Retinal pigment epithelial cell (primary cell): ENCODE measurements around the gene HARBI1.
A peak's percentile ranks its signal among the peaks of the same experiment; 100 is the strongest.

ENCODE experiments used
- DNase-seq: peaks from one replicate; pipeline ENCODE4 v3.0.0-alpha.2; 2010; ENCODE audit warnings: low read depth
- H3K4me3 ChIP-seq: 2 replicates; pipeline ENCODE4 v1.5.1; 2011; ENCODE audit warnings: mild to moderate bottlenecking, low read length, control low read depth, moderate library complexity
- TF ChIP-seq, protein P1 (sequence below): conservative IDR thresholded peaks from 2 replicates; pipeline ENCODE4 v1.5.1; 2011; ENCODE audit warnings: low read depth, low read length, control low read depth, inconsistent platforms

The HARBI1 gene, protein sequence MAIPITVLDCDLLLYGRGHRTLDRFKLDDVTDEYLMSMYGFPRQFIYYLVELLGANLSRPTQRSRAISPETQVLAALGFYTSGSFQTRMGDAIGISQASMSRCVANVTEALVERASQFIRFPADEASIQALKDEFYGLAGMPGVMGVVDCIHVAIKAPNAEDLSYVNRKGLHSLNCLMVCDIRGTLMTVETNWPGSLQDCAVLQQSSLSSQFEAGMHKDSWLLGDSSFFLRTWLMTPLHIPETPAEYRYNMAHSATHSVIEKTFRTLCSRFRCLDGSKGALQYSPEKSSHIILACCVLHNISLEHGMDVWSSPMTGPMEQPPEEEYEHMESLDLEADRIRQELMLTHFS

DNA sequence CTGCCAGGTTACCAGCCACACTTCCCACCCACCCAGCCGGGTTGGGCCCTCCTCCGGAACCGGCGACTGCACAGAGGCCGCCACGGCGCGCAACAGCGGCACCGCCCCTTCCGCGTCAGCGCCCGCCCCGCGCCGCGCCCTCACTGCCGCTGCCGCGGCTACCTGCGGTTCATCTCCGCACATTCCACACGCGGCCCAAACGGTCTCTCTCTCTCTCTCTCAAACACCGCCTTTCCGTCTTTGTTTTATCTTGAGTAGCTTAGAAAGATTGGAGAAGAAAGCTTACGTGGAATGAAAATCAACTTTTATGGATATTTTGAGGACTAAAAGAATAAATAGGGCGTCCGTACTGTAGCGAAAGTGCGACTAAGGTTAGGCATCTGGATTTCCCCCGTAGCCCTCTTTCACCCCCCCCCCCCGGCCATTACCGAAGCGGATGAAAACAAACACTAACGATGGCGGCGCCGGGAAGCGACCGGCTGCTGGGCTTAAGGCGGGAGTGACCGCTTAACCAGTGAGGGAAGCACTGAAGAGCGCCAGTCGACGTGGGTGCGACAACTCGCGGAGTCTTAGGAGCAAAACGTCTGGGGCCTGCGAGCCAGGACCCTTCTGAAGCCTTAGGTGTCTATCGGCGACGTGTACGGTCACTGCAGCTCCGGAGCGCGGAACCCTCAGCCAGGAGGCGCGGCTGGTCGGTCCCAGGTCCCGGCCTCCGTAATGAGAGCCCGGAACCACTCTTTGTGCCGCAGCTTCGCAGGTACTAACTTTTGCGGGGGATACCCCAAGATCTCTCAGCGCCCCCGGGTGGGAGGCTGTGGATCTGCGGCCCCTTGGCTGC, at the start of gene HARBI1, which contains the start of gene ATG13:
HARBI1 (minus strand) TSS at position 94 of the 838 bp plus-strand sequence. CDS start 990 bp downstream, outside the sequence.
ATG13 (plus strand) TSS at position 420 of the 838 bp plus-strand sequence. CDS start 26,739 bp downstream, outside the sequence.
- TF ChIP-seq, protein P1, sequence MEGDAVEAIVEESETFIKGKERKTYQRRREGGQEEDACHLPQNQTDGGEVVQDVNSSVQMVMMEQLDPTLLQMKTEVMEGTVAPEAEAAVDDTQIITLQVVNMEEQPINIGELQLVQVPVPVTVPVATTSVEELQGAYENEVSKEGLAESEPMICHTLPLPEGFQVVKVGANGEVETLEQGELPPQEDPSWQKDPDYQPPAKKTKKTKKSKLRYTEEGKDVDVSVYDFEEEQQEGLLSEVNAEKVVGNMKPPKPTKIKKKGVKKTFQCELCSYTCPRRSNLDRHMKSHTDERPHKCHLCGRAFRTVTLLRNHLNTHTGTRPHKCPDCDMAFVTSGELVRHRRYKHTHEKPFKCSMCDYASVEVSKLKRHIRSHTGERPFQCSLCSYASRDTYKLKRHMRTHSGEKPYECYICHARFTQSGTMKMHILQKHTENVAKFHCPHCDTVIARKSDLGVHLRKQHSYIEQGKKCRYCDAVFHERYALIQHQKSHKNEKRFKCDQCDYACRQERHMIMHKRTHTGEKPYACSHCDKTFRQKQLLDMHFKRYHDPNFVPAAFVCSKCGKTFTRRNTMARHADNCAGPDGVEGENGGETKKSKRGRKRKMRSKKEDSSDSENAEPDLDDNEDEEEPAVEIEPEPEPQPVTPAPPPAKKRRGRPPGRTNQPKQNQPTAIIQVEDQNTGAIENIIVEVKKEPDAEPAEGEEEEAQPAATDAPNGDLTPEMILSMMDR = peak; percentile 85
- DNase-seq = peak; percentile 72
- H3K4me3 ChIP-seq = peak within 1 kb of the TSS; percentile 99

DNA sequence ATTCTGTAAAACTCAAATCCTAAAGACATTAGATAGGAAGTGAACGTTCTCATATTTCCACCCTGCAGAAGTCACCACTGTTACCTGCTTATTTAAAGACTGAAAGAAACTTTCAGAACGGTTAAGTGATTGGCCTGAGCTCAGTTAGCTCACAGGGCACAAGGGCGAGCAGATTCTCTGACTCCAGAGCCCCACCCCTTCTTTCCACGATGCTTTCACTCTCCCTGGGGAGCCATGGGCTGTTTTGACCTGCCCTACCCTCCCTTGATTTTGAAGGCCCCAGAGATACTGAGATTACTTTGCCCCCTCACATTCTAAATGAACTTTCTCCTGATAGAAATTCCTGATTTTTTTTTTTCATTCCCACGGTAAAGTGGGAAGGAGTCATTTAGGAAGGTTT, 49.5 kb upstream of the HARBI1 start:
- no peak overlapping the region for H3K4me3 ChIP-seq
- TF ChIP-seq, protein P1 = no peak
- no peak for DNase-seq

DNA sequence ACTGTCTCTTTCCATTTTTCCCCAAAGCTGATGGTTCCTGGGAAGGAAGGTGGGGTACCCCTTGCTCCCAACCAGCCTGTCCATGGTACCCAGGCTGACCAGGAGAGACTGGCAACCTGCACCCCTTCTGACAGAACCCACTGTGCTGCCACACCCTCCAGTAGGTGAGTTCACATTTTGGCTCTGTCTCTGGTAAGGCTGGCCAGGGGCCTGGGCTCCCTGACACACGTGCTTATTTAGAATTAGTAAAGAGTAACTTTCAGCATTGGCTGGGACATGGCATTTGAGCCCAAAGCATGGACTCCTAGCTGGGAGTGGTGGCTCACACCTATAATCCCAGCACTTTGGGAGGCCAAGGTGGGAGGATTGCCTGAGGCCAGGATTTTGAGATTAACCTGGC, 48.3 kb upstream of the HARBI1 start:
- no peak for DNase-seq
- TF ChIP-seq, protein P1 = no peak

DNA sequence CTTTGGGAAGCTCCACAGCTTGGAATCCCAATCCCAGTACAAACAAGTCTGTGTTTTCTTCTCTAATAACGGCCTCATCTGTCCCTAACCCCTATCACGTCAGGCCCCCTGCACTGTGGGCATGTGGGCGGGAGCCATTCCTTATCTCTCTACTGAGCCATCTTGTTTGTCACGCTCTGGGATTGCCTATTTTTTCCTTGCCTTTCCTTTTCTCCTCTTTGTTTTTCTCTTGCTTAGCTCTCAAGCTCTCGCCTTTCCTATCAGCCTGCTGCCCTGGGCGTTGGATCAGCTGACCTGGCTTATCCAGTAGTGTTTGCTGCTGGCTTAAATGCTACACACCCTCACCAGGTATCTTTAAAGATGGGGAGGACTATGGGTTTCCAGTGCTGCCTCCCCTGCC, 47.6 kb upstream of the HARBI1 start:
- H3K4me3 ChIP-seq = no peak overlapping the region
- no peak for DNase-seq
- TF ChIP-seq, protein P1 = no peak

More for the DNA sequence above, 48.3 kb upstream of the HARBI1 start:
- no peak overlapping the region for H3K4me3 ChIP-seq

DNA sequence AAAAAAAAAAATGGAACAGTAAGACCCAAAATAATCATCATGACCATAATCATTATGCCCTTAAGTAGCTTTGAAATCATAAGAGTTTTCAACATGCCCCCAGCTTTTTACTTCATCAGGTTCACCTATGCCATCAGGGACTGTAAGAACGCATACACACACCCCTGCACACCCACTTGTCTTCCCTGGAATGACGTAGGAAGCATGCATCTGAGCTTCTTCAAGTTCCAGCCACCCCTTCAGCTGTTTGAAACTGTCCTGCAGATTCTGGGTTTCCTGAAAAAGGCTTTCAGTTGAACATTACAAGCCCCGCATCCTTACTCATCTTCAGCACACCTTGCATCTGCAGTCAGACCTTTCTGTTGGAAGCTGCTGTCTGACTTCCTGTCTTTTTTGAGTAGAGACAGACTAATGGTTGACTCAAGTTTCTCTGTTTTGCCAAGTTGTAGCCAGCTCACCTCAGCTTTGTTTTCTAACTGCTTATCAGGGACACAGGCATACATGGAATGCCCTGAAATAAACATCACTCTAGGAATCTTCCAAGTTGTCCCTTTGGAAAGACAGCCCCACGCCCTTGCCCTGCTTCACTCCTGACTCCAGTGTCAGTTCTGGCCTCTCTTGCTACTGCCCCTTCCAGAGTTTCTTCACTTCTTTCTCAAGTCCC, 46.4 kb upstream of the HARBI1 start:
- TF ChIP-seq, protein P1 = no peak
- no peak for DNase-seq
- H3K4me3 ChIP-seq = no peak overlapping the region

DNA sequence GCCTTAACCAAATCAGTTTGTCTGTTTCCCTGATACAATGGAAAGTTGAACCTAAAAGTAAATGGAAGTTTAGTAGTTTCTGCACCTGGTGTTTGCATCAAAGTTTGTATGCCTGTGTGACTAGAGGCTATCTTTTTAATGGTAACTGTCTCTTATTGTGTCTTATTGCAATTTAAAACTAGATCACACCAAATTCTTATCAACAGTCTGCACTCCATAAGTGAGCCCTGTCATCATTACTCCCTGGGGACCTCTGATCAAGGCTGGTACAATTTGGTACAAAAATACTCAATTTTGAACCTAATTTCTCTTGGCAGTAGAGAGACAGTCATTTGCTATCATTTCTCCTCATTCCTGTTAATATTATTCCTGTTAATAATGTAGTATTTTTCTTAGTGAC, 45.3 kb upstream of the HARBI1 start:
- no peak for DNase-seq
- TF ChIP-seq, protein P1 = no peak

More for the DNA sequence above, 45.3 kb upstream of the HARBI1 start:
- no peak overlapping the region for H3K4me3 ChIP-seq
